Measurements from ENCODE around the gene HMGB2. TPM values are rescaled to one million over a fixed set of nuclear protein-coding genes. Genes with fewer than 3 reads are reported as not detected.

HMGB2 gene
- total RNA-seq (100 to 1,000 TPM; 111 to 115 TPM), polyA plus RNA-seq (100 to 1,000 TPM; 102 to 154 (median 142) TPM), total RNA-seq (31.1 to 258 (median 82.4) reads per million in 6 experiments)

DNA sequence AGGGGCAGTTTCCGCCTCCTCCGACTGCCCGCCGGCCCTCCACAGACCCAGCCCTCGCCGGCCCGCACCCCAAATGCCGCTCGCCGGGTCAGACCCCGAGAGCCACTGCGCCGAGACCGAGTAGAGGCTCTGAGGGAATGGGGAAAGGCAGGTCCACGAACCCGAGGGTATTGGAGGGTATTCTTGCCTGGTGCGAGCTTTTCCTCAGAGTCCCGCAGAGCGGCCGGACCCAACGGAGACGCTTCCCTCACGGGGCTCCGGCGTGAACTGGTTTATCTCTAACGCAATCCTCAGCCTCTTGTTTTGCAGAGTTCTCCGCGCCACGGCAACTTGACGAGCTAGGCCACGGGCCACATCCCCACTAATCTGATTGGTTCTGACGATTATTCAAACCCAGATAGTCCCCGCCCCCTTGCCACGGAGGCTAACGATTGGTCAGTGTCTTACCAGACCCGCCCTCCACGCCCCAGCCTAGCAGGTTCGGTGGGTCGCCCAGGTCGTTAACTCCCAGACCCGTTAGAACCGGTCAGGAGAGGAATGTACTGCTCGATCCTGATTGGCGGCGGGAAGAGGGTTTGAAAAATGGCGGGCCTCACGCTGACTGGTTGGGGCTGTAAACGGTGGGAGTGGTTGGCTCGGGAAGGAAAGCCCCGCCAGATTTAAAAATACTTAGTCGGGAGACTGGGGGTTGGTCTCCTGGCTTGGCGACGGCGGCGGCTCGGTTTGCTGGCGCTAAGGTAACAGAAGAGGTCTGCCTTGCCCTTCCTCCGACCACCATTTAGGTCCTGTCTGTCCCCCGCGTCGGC lies at the start of gene HMGB2:
Gene HMGB2 (minus strand): TSS at position 274 of the 806 bp plus-strand sequence. CDS start 709 bp downstream, outside the sequence.
- peaks cover 5 to 21% (median 10%) of the 10 kb centered on the region in 3 donors for H3K36me3 Mint-ChIP-seq
- H3K4me1 Mint-ChIP-seq = peaks cover 19 to 33% (median 24%) of the 10 kb centered on the region in 4 donors
- H3K27ac Mint-ChIP-seq = peak within 1 kb of the TSS; percentile 94 to 100 (median 99)
- ATAC-seq = peak; percentile 94
- POLR2A ChIA-PET = interaction anchor here (0.6 to 7.1 kb wide), 15 partner anchors 11 to 950 kb away, joined by 3 to 271 read pairs (median 4); partner anchors contain the start of genes CEP44, FBXO8, GALNT7 and SAP30
- no peaks in the 10 kb centered on the region for H3K9me3 Mint-ChIP-seq
- H3K27me3 Mint-ChIP-seq = peaks cover 8 to 20% (median 11%) of the 10 kb centered on the region in 5 donors
- DNase-seq = peak; percentile 95 to 100 (median 100)
- peak within 1 kb of the TSS; percentile 94 to 100 (median 99) for H3K4me3 Mint-ChIP-seq

DNA sequence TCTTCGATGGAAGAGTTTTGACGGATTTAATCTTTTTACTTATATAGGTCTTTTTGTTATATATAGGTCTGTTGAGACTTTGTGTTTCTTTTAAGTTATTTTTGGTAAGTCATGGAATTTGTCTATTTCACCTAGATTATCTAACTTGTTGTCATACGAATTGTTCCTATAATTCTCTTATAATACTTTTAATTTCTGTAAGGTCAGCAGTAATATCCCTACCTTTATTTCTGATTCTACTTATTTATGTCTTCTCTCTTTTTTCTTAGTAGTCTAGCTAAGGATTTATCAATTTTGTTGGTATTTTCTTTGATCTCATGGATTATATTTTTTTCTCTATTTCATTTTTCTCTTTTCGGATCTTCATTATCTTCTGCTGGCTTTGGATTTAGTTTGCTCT lies 48.2 kb upstream of the HMGB2 start:
- no peak overlapping the region for H3K27ac Mint-ChIP-seq
- H3K27me3 Mint-ChIP-seq = peaks cover 1 to 19% (median 8%) of the 10 kb centered on the region in 5 donors
- no peaks in the 10 kb centered on the region for H3K36me3 Mint-ChIP-seq
- POLR2A ChIA-PET = no interaction called here
- DNase-seq = no peak
- no peaks in the 10 kb centered on the region for H3K4me1 Mint-ChIP-seq
- no peaks in the 10 kb centered on the region for H3K9me3 Mint-ChIP-seq
- ATAC-seq = no peak
- H3K4me3 Mint-ChIP-seq = no peak overlapping the region

DNA sequence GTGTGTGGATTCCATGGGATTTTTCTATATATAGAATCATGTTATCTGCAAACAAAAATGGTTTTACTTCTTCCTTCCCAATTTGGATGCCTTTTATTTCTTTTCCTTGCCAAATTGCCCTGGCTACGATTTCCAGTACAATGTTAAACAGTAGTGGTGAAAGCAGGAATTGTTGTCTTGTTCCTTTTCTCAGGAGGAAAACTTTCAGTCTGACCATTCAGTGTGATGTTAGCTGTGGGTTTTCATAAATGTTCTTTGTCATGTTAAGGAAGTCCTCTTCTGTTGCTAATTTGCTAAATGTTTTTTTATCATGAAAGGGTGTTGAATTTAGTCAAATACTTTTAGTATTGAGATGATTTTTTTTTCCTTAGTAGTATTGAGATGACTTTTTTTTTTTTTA lies 47.5 kb upstream of the HMGB2 start:
- DNase-seq (no peak), ATAC-seq (no peak)
- Mint-ChIP-seq H3K27me3 (peaks cover 1 to 19% (median 8%) of the 10 kb centered on the region in 5 donors), H3K9me3 (no peaks in the 10 kb centered on the region), H3K27ac (no peak overlapping the region), H3K4me3 (no peak overlapping the region), H3K4me1 (no peaks in the 10 kb centered on the region), H3K36me3 (no peaks in the 10 kb centered on the region)
- POLR2A ChIA-PET = interaction anchor here (1.0 kb wide), 1 partner anchor 11 kb away, joined by 5 read pairs; the partner anchor contains the start of gene SAP30

DNA sequence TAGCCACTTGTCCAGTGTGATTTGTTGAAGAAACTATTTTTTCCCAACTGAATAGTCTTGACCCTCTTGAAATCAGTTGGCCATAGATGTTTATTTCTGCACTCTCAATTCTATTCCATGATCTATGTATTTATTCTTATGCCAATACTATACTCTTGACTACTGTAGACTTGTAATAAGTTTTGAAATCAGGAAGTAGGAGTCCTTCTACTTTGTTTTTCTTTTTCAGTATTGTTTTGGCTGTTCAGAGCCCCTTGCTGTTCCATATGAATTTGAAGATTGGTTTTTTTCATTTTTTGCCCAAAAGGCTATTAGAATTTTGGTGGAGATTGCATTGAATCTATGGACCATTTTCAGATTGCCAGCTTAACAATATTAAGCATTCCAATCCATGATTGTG lies 46.8 kb upstream of the HMGB2 start:
- Mint-ChIP-seq H3K9me3 (no peaks in the 10 kb centered on the region), H3K27ac (no peak overlapping the region), H3K4me3 (no peak overlapping the region), H3K27me3 (peaks cover 1 to 19% (median 8%) of the 10 kb centered on the region in 5 donors), H3K4me1 (no peaks in the 10 kb centered on the region), H3K36me3 (no peaks in the 10 kb centered on the region)
- POLR2A ChIA-PET = interaction anchor here (1.0 kb wide), 1 partner anchor 10 kb away, joined by 5 read pairs; the partner anchor contains the start of gene SAP30
- ATAC-seq (no peak), DNase-seq (no peak)

DNA sequence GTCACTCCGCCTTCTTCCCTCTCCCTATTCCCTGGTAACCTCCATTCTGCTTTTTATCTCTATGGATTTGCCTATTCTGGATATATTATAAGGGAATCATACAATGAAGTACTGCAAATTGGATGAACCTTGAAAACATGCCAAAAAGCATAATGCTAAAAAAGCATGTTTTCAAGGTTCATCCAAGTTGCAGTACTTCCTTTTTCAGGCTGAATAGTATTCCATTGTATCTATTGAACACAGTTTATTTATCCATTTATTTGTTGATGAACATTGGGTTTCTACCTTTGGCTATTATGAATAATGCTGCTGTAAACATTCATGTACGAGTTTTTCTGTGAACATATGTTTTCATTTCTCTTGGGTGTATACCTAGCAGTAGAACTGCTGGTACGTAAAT lies 45.8 kb upstream of the HMGB2 start:
- Mint-ChIP-seq H3K9me3 (no peaks in the 10 kb centered on the region), H3K36me3 (no peaks in the 10 kb centered on the region), H3K4me1 (no peaks in the 10 kb centered on the region), H3K27me3 (peaks cover 1 to 24% (median 10%) of the 10 kb centered on the region in 5 donors), H3K4me3 (no peak overlapping the region), H3K27ac (no peak overlapping the region)
- ATAC-seq (no peak), DNase-seq (no peak)
- POLR2A ChIA-PET = no interaction called here

DNA sequence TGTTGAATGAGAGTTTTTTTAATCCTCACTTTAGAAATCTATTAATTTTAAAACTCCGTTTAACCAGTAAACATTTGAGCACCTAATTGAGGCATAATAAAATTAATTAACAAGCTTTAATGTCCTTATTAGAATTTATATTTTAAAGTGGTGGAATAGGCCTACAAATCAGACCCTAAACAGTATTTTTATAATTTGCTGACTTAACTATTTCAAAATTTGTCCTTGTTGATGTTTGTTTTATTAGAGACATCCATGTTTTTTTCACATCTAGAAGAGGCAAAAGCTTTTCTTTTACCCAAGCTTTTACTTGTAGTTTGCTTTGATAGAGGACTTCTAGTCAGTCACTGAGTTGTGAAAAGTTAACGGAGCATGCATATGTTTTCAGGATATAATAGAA lies 40.4 kb upstream of the HMGB2 start:
- Mint-ChIP-seq H3K4me3 (no peak overlapping the region), H3K9me3 (no peaks in the 10 kb centered on the region), H3K27me3 (peaks cover 8 to 32% (median 19%) of the 10 kb centered on the region in 5 donors), H3K27ac (no peak overlapping the region), H3K4me1 (peaks cover 5 to 17% (median 12%) of the 10 kb centered on the region in 4 donors), H3K36me3 (peaks cover 0 to 4% (median 0%) of the 10 kb centered on the region in 3 donors)
- POLR2A ChIA-PET = interaction anchor here (2.6 kb wide), 1 partner anchor 40 kb away, joined by 7 read pairs; the partner anchor contains the start of gene HMGB2
- DNase-seq (no peak), ATAC-seq (no peak)

DNA sequence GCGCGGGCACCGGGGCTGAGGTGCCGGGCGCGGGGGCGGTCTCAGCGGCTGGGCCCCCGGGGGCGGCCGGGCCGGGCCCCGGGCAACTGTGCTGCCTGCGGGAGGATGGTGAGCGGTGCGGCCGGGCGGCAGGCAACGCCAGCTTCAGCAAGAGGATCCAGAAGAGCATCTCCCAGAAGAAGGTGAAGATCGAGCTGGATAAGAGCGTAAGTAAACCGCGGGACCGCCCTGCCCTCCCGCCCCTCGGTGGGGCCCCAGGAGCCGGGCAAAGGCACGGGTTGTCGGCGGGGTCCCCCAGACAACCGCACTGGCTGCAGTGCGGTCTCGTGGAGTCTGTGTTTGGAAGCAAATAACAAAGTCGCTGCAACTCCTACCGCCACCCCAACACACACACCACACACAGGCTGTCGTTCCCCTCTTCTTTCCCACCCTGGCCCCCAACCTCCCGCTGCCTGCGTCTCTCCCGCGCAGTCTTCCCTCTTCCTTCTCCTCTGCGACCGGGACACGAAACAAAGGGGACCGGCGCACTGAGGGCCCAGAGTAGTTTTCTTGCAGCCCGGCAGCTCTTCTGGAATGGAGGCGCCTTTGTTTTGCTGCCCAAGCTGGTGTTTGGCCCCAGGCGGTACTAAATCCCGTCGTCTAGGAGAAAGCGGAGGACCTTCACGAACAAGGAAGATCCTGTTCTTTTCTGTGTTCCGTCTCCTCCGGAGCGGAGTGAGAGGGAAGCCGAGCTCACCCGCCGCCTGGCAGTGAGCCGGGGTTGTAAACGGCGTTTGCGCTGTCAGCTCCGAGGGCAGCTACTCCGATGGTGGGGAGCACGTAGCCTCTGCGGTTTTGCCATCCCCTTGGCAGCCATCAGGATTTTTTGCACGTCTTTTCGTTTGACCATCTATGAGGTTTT lies 37.4 kb upstream of the HMGB2 start:
- H3K27ac Mint-ChIP-seq = peak overlapping the region in 6 of 10 donors; percentile 3 to 90 (median 66)
- peaks cover 8 to 24% (median 17%) of the 10 kb centered on the region in 4 donors for H3K4me1 Mint-ChIP-seq
- DNase-seq (peak; percentile 4 to 64 (median 29)), ATAC-seq (peak in 1 of 2 donors; percentile 18)
- peaks cover 0 to 4% (median 0%) of the 10 kb centered on the region in 3 donors for H3K36me3 Mint-ChIP-seq
- POLR2A ChIA-PET = interaction anchor here (0.7 to 6.5 kb wide), 6 partner anchors 10 to 1151 kb away, joined by 3 to 271 read pairs (median 4); partner anchors contain the start of genes GALNT7, HMGB2 and HPGD
- no peaks in the 10 kb centered on the region for H3K9me3 Mint-ChIP-seq
- H3K27me3 Mint-ChIP-seq = peaks cover 8 to 32% (median 19%) of the 10 kb centered on the region in 5 donors
- H3K4me3 Mint-ChIP-seq = peak overlapping the region; percentile 85 to 98 (median 92)

DNA sequence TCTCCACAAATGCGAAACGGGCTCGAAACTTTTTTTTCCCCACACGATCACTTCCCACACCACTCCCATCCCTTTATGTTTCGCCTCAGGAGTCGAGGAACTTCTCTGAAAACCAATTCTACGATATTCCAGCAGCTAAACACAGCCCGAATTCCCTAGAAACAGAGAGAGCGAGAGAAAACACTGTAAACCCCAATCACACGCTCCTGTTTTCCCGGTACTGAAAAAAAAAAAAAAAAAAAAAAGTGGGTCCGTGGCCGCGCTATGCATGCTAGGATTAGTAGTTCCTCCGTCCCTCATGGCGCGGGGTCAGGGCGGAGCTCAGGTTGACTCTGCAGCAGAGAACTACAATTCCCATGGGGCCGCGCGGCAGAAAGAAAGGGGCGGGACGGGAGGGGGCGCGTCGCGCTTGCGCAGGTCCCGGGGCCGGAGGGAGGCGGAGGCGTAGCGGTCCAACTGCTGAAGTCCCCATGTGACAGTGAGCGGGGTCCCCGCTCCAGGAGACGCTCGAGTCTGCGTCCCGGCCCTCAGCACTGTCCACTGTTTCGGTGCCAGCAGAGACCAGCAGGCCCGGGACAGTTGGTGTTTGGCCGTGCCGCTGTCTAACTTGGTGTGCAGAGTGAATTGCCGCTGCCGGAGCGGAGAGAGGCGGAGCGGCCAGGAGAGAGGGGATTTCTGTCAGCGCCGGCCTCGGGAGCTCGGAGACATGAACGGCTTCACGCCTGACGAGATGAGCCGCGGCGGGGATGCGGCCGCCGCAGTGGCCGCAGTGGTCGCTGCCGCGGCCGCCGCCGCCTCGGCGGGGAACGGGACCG lies 36.5 kb upstream of the HMGB2 start, which contains the start of gene SAP30:
Gene SAP30 (plus strand): TSS at position 478 of the 815 bp plus-strand sequence. CDS start 229 bp downstream, at position 707.
- ATAC-seq = peak; percentile 82 to 89
- POLR2A ChIA-PET = interaction anchor here (0.5 to 6.5 kb wide), 13 partner anchors 11 to 1151 kb away, joined by 3 to 271 read pairs (median 5); partner anchors contain the start of genes CEP44, FBXO8, GALNT7 and HMGB2

DNA sequence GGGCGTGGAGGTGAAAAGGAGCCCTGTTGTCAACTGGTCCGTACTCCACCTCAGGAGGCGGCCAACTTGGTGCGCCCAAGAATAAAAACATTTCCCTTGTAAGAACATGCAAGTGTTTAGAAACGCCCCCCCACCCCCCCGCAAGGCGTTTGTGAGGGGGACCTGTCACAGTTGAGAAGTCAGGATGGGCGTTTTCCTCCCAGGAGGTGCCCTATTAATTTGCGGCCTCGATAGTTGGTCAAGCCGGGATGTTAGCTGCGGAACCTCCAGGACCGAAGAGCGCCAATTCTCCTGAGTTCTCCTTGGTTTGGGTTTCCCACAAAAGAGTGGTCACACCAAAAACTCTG lies 35.9 kb upstream of the HMGB2 start:
- Mint-ChIP-seq H3K9me3 (no peaks in the 10 kb centered on the region), H3K27me3 (peaks cover 8 to 29% (median 12%) of the 10 kb centered on the region in 5 donors), H3K36me3 (peaks cover 0 to 4% (median 0%) of the 10 kb centered on the region in 3 donors), H3K4me3 (peak overlapping the region; percentile 83 to 100 (median 98)), H3K27ac (peak overlapping the region; percentile 76 to 98 (median 96)), H3K4me1 (peaks cover 8 to 31% (median 17%) of the 10 kb centered on the region in 4 donors)
- peak; percentile 45 to 49 for ATAC-seq
- POLR2A ChIA-PET = interaction anchor here (0.5 to 6.5 kb wide), 11 partner anchors 12 to 1152 kb away, joined by 3 to 271 read pairs (median 5); partner anchors contain the start of genes CEP44, FBXO8, GALNT7 and HMGB2
- DNase-seq = peak in 5 of 10 donors; percentile 48 to 89 (median 64)

More for the DNA sequence above, 36.5 kb upstream of the HMGB2 start, which contains the start of gene SAP30:
- H3K4me1 Mint-ChIP-seq = peaks cover 8 to 26% (median 17%) of the 10 kb centered on the region in 4 donors
- H3K36me3 Mint-ChIP-seq = peaks cover 0 to 4% (median 0%) of the 10 kb centered on the region in 3 donors
- peak within 1 kb of the TSS; percentile 76 to 98 (median 96) for H3K27ac Mint-ChIP-seq
- H3K27me3 Mint-ChIP-seq = peaks cover 8 to 29% (median 14%) of the 10 kb centered on the region in 5 donors
- H3K9me3 Mint-ChIP-seq = no peaks in the 10 kb centered on the region
- H3K4me3 Mint-ChIP-seq = peak within 1 kb of the TSS; percentile 95 to 100 (median 98)
- peak; percentile 91 to 99 (median 94) for DNase-seq

DNA sequence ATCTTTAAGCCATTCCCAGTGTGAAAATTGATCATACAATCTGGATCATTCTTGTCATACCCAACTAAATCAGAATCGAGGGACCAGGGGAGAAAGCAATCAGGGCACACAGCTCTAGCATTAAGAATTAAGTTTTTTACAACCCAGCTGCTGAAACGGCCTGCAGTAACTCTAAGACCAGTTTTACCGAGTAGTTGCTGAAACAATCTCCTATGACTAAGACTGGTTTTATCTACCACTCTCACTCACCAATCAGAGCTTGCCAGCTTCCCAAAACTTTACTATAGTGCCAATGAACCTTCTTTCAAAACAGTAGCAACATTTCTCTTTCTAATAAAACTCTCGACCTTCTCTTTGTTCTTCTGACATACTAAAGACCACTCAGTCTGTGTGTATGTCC lies 33.8 kb upstream of the HMGB2 start:
- H3K27me3 Mint-ChIP-seq = peaks cover 2 to 18% (median 7%) of the 10 kb centered on the region in 5 donors
- DNase-seq (no peak), ATAC-seq (no peak)
- peaks cover 7 to 26% (median 17%) of the 10 kb centered on the region in 4 donors for H3K4me1 Mint-ChIP-seq
- peak overlapping the region in 1 of 10 donors; percentile 19 for H3K27ac Mint-ChIP-seq
- no peaks in the 10 kb centered on the region for H3K9me3 Mint-ChIP-seq
- POLR2A ChIA-PET = interaction anchor here (6.5 kb wide), 1 partner anchor 34 kb away, joined by 271 read pairs; the partner anchor contains the start of gene HMGB2
- peak overlapping the region in 1 of 10 donors; percentile 7 for H3K4me3 Mint-ChIP-seq
- H3K36me3 Mint-ChIP-seq = no peaks in the 10 kb centered on the region

DNA sequence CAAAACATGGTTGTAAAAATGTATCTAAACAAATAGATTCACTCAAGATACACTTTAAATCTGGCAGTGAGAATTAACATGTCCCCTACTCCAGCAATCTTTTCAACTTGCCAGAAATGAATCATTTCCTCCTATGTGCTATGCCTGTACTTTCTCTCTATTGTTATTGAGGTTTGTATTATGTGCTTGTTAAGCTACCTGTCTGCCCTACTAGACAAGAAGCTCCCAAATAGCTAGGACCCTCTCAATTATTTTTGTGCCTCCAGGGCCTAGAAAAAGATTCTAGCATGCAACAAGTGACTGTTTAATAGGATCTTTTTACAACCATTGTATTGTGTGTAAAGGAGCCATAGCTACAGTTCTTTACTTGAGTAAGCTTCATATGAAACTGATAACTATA lies 33.1 kb upstream of the HMGB2 start:
- Mint-ChIP-seq H3K27me3 (peaks cover 0 to 13% (median 5%) of the 10 kb centered on the region in 5 donors), H3K36me3 (no peaks in the 10 kb centered on the region), H3K4me1 (peaks cover 7 to 25% (median 17%) of the 10 kb centered on the region in 4 donors), H3K9me3 (no peaks in the 10 kb centered on the region), H3K4me3 (no peak overlapping the region), H3K27ac (peak overlapping the region in 1 of 10 donors; percentile 33)
- DNase-seq (no peak), ATAC-seq (no peak)
- POLR2A ChIA-PET = interaction anchor here (6.5 kb wide), 1 partner anchor 34 kb away, joined by 271 read pairs; the partner anchor contains the start of gene HMGB2

All from naive thymus-derived CD8-positive, alpha-beta T cell (primary cell).